GM18520 (cell line): Measurements from ENCODE around the gene PIP5K1B.

Experiments used
- ATAC-seq: cut with Tn5 transposase; IDR thresholded peaks from one replicate; pipeline ENCODE4 v1.9.1; 2021; ENCODE audit not compliant: unreplicated experiment

Gene PIP5K1B

GRCh38 chr9:68763104-68763503 lies 58.1 kb downstream of the PIP5K1B start:
- peak; percentile 68 for ATAC-seq

DNA sequence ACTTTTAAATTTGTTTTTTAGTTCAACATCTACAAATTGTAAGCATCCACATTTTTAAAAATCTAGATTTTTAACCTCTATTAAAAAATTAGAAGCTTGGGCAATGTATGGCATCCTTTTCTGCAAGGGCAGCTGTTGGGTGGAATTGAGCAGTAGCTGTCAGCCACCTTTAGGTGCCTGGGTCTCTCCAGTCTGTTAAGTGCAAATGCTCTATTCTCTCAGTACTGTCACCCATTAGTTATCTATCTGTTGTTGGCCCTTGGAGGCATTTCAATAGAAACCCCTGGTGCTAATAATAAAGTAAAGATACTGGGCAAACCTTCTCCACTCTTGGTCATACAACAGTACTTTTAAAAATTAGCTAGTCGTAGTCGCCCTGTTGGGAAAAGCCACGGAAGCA lies 63.6 kb downstream of the PIP5K1B start:
- ATAC-seq = no peak

DNA sequence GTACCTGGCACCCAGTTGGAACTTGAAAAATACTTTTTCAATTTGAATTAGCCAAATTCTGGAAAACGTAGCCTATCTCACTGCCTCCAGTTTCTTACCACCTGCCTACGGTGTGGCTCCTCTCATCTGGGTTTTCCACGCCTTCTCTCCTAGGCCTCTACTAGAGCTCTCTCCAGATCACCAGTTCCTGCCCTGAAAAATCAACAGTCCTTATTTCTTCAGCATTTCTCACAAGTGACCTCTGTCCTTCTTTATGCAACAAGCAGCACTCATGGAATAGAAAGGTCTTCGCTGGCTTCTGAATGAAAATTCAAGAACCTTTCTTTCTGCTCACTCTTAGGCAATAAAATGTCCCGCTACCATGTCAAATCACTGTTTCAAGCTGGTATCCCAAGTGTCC lies 64.8 kb downstream of the PIP5K1B start:
- no peak for ATAC-seq

- ATAC-seq = no peak
Observed at GRCh38 chr9:68771376-68771775, 66.3 kb downstream of the PIP5K1B start.

DNA sequence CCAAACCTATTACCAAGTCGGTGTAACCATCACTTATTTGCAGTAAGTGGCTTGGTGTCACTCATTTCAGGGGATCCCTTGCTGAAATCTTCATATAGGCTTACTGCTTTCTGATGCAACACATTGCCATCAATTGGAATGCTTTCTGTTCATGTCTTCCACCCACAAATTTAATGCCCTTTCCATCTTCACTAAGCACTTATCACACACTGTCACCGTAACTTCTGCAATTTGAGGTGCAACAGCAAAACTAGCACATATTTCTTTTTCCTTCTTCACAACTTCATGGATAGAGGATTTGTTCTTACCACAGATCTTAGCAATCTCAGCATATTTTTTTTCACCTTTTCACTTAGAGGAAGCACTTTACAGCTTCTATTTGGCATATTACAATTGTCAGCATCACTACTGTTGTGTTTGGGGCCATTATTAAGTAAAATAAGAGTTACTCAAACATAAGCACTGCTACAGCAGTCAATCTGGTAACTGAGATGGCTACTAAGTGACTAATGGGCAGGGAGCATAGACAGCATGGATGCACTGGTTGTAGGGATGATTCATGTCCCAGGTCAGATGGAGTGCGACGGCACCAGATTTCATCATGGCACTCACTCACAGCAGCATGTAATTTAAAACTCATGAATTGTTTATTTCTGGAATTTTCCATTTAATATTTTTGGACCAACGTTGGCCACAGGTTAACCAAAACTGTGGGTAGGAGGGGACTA lies 70.1 kb downstream of the PIP5K1B start:
- ATAC-seq = no peak

DNA sequence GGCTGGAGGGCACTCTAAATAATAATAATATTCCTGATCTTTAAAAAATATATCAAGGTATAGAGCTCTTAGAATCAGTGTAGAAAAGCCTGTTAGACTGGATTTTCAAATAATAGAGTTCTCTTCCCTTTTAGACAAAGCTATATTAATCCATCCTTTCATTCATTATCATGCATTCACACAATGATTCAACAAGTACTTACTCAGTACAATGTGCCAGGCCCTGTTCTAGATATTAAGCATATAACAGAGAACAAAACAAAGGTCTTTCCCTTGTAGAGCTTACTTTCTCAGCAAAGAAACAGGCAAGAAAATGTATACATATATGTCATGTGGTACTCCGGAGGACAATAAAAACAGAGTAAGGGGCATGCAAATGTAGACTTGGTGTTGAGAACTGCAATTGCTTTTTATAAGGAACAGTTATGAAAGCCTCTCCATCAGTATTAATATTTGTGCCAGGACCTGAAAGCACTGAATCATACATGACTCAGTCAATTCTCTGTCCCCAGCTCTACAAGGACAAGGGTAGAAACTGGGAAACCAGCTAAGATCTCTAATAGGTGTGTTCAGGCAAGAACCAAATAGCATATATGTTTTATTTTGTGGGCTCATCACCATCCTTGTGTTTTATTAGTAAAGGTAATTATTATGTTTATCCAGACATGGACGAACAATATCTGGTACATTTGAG lies 72.2 kb downstream of the PIP5K1B start:
- no peak for ATAC-seq

DNA sequence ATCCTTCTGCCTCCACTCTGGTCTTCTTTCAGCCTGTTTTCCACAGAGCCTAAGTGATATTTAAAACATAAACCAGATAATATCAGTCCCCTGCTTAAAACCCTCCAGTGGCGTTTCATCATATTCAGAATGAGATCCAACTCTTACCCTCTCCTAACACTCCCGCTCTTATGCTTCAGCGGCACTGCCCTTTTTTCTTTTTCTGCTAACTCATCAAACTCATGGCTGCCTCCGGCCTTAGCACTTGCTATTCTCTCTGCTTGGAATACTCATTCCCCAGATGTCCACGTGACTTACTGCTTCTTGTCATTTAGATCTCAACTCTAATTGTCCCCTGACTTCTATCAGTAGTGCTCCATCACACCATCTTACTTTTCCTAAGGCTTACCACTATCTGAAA lies 73.6 kb downstream of the PIP5K1B start:
- no peak for ATAC-seq

GRCh38 chr9:68779558-68780379 lies 74.7 kb downstream of the PIP5K1B start:
- ATAC-seq = peak; percentile 70

GRCh38 chr9:68780380-68780712 lies 75.3 kb downstream of the PIP5K1B start:
- no peak for ATAC-seq

DNA sequence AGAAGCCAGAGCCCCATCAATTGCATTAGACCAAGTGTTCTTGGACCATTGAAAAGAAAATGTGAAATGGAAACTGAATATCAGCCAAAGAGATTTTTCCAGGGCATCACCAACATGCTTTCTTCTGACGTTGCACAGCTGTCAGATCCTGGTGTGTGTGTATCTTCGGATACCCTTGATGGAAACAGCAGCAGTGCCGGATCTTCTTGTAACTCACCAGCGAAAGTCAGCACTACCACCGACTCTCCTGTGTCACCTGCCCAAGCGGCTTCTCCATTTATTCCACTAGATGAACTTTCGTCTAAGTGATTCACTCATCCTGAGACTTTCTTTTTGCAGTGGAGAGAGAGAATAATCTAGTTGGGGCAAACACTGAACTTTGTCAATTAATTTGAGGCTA lies 75.7 kb downstream of the PIP5K1B start:
- no peak for ATAC-seq

- ATAC-seq = no peak
Observed at GRCh38 chr9:68781928-68782327, 76.9 kb downstream of the PIP5K1B start.

- no peak for ATAC-seq
Observed at GRCh38 chr9:68782546-68782945, 77.5 kb downstream of the PIP5K1B start.

GRCh38 chr9:68785965-68786364 lies 80.9 kb downstream of the PIP5K1B start:
- no peak for ATAC-seq

DNA sequence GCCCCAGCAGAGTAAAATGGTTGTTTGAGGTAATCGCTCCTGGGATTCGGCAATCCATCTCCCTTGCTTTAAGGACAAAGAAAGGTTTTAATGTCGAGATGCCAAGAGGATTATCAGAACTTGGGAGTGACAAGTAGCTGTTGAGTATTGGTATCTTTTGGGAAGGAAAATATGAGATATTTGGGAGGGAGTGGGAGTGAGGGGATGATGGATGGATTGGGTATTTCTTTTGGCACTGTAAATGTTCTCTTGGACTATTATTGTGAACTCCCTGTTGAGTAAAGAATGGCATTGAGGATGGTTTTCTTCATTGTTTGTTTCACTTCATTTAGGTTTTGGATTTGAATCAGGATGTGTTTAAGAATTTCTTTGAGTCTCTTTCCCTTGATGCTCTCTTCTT lies 86.1 kb downstream of the PIP5K1B start:
- ATAC-seq = no peak

GRCh38 chr9:68793605-68794343 lies 88.7 kb downstream of the PIP5K1B start:
- ATAC-seq = peak; percentile 59

DNA sequence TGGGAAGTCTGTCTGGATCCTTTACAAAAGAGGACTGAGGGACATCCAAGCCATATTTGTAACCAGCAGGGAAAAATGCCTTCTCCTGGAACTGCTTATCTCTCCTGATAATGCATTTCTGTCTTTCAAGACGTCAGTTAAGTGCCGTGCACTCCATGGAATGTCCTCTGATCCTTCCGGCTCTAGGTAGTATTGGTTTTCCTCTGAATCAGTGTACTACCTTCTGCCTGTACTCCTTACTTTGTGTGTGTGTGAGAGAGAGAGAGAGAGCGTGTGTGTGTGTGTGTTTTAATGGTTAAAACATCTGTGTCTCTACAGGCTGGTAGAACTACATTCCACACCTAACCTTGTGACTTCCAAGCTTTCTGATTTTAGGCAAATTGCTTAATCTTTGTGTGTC lies 89.9 kb downstream of the PIP5K1B start:
- ATAC-seq = no peak

DNA sequence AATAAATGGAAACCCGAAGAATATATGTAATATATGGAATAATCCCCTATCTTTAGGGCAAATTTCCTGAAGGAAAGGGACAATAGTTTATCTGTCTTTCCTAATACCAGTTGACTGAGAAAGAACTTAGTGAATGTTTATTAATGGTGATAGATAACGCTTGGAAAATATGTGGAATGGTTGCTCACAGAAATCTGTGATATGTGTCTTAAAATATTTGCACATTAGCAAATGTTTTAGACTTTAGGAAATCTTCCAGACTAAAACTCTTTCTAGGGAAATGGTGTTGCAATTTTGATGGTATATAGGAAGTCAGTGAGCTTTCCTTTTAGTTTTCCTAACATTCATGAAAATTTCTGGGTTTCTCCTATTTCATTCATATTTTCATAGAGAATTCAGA lies 90.4 kb downstream of the PIP5K1B start:
- ATAC-seq = no peak

- no peak for ATAC-seq
Observed at GRCh38 chr9:68797116-68797515, 92.1 kb downstream of the PIP5K1B start.

GRCh38 chr9:68798423-68798822 lies 93.4 kb downstream of the PIP5K1B start:
- ATAC-seq = no peak

DNA sequence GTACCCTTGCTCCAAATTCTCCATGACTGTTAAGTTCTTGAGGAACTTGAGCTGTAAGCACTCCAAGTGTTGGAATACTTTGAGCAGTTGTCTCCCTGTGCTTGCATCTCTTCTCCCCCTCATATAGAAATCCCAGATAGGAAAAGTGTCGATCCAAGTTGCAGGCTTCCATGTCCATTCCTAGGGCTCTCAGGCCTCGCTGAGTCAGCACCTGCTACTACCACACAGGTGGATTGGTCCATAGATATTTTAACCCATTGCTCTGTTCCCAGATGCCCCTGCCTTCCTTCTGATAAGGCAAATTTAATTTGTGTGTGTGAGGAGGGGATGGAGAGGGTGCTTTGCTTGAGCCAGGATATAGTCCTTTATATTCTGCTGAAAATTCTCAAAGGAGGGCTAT lies 95.8 kb downstream of the PIP5K1B start:
- no peak for ATAC-seq

GRCh38 chr9:68802525-68803015 lies 97.5 kb downstream of the PIP5K1B start:
- peak; percentile 94 for ATAC-seq
